GM19043 (cell line): ENCODE measurements around the gene CTNNA3.

Experiments
- ATAC-seq: cut with Tn5 transposase; IDR thresholded peaks from one replicate; pipeline ENCODE4 v1.9.1; 2021; ENCODE audit warnings: low read depth; ENCODE audit not compliant: unreplicated experiment

The CTNNA3 gene

GRCh38 chr10:66723608-66724400 lies 972.2 kb downstream of the CTNNA3 start:
- ATAC-seq: no peak

- no peak for ATAC-seq
These were observed 976.5 kb downstream of the CTNNA3 start for GRCh38 chr10:66719483-66719882.

GRCh38 chr10:66717231-66717981 lies 978.6 kb downstream of the CTNNA3 start:
- no peak for ATAC-seq

GRCh38 chr10:66714741-66715140 lies 981.3 kb downstream of the CTNNA3 start:
- ATAC-seq: no peak

- ATAC-seq: no peak
These were observed 982.6 kb downstream of the CTNNA3 start for GRCh38 chr10:66713387-66713786.

GRCh38 chr10:66698069-66698468 lies 997.9 kb downstream of the CTNNA3 start:
- ATAC-seq: no peak

GRCh38 chr10:66695046-66695445 lies 1000.9 kb downstream of the CTNNA3 start:
- no peak for ATAC-seq

- ATAC-seq: no peak
These were observed 1011.4 kb downstream of the CTNNA3 start for GRCh38 chr10:66684581-66684980.

GRCh38 chr10:66680886-66681285 lies 1015.1 kb downstream of the CTNNA3 start:
- no peak for ATAC-seq

- ATAC-seq: no peak
These were observed 1017.5 kb downstream of the CTNNA3 start for GRCh38 chr10:66678521-66678920.

- no peak for ATAC-seq
These were observed 1022.9 kb downstream of the CTNNA3 start for GRCh38 chr10:66673071-66673470.

- ATAC-seq: no peak
These were observed 1024.4 kb downstream of the CTNNA3 start for GRCh38 chr10:66671562-66671961.

- no peak for ATAC-seq
These were observed 1024.9 kb downstream of the CTNNA3 start for GRCh38 chr10:66671064-66671463.

GRCh38 chr10:66656499-66656898 lies 1039.5 kb downstream of the CTNNA3 start:
- ATAC-seq: no peak

- no peak for ATAC-seq
These were observed 1041.1 kb downstream of the CTNNA3 start for GRCh38 chr10:66654861-66655260.

- no peak for ATAC-seq
These were observed 1044.5 kb downstream of the CTNNA3 start for GRCh38 chr10:66651308-66652082.

- ATAC-seq: no peak
These were observed 1046.4 kb downstream of the CTNNA3 start for GRCh38 chr10:66649626-66650025.

GRCh38 chr10:66642217-66642616 lies 1053.8 kb downstream of the CTNNA3 start:
- ATAC-seq: no peak

- ATAC-seq: no peak
These were observed 1056.6 kb downstream of the CTNNA3 start for GRCh38 chr10:66639371-66639770.

GRCh38 chr10:66637273-66638036 lies 1058.5 kb downstream of the CTNNA3 start:
- no peak for ATAC-seq
